Gastroesophageal sphincter (tissue), 3 donors: ENCODE data around the gene SLC35F3.

ENCODE experiments used
- CTCF ChIP-seq, 4 experiments: fragments of 200-600 bp in 2 of 4; fragments of 450-650 bp in 2 of 4; sonication (generic) in 1 of 4; IDR thresholded peaks; one replicate each; pipeline ENCODE4 v1.5.1; 2017 to 2019; ENCODE audit warnings: antibody characterized with exemption in 4 of 4, mild to moderate bottlenecking in 2 of 4, moderate library complexity in 2 of 4
- EP300 ChIP-seq: sonication (generic); formaldehyde crosslinking; IDR thresholded peaks from one replicate; pipeline ENCODE4 v1.6.1; 2017; ENCODE audit warnings: antibody characterized with exemption, mild to moderate bottlenecking
- POLR2A ChIP-seq, 2 donors: fragments of 450-650 bp; IDR thresholded peaks; one replicate each; pipeline ENCODE4 v1.6.1; 2017; ENCODE audit warnings: antibody characterized with exemption in 2 of 2, mild to moderate bottlenecking in 2 of 2, moderate library complexity in 1 of 2
- POLR2AphosphoS5 ChIP-seq: sonication (generic); formaldehyde crosslinking; IDR thresholded peaks from one replicate; pipeline ENCODE4 v1.6.1; 2017; ENCODE audit warnings: antibody characterized with exemption

DNA sequence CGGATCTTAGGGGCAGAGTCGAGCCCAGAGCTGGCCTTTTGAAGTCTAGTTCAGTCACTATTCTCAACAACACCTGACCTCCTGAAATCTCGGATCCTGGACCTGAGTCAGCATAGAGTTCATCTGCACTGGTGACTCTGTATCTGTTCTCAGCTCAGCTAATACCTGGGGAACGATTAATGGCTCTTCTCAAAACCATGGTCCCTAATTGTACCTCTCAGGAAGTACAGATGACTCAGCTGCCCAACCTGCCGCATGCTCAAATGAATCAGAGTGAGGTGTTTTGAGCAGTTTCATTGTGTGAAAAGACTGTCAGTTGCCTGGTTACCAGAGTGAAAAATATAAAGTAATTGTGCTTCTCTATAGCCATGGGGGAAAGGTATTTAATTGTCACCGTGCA, 89.2 kb downstream of the SLC35F3 start:
- TF ChIP-seq POLR2A (IDR thresholded peaks at IDR 0.05) (no peak), CTCF (IDR thresholded peaks at IDR 0.05) (no peak), EP300 (no peak), POLR2AphosphoS5 (no peak)
